ENCODE results near the gene PIGX.
A peak's percentile ranks its signal among the peaks of the same experiment; 100 is the strongest.

PIGX gene

GRCh38 chr3:196711838-196712513 lies at the start of gene PIGX, which contains the start of gene CEP19:
TSS of gene PIGX (plus strand) at chr3:196712377.
TSS of gene CEP19 (minus strand) at chr3:196712250. CDS start at chr3:196708657, 3,593 bp downstream.
- DNase-seq (ENCODE audit: low read depth in 3 of 3): peak; percentile 74 to 86 (median 81)

- DNase-seq (ENCODE audit: low read depth in 3 of 3): no peak
These were observed 49.2 kb upstream of the PIGX start for GRCh38 chr3:196662711-196663571.

- DNase-seq (ENCODE audit: low read depth in 3 of 3): no peak
These were observed 45.9 kb upstream of the PIGX start for GRCh38 chr3:196666001-196666867.

- no peak for DNase-seq (ENCODE audit: low read depth in 3 of 3)
These were observed 44.9 kb upstream of the PIGX start for GRCh38 chr3:196667056-196667825.

- DNase-seq (ENCODE audit: low read depth in 3 of 3): no peak
These were observed 41.8 kb upstream of the PIGX start for GRCh38 chr3:196670339-196670738.

GRCh38 chr3:196673632-196674031 lies 38.5 kb upstream of the PIGX start:
- DNase-seq (ENCODE audit: low read depth in 3 of 3): no peak

GRCh38 chr3:196677353-196677752 lies 34.8 kb upstream of the PIGX start:
- DNase-seq (ENCODE audit: low read depth in 3 of 3): no peak

- no peak for DNase-seq (ENCODE audit: low read depth in 3 of 3)
These were observed 34.2 kb upstream of the PIGX start for GRCh38 chr3:196677931-196678330.

GRCh38 chr3:196684548-196685407 lies 27.4 kb upstream of the PIGX start:
- peak; percentile 20 to 59 (median 45) for DNase-seq (ENCODE audit: low read depth in 3 of 3)

GRCh38 chr3:196686436-196686835 lies 25.7 kb upstream of the PIGX start:
- no peak for DNase-seq (ENCODE audit: low read depth in 3 of 3)

GRCh38 chr3:196688349-196688748 lies 23.8 kb upstream of the PIGX start:
- no peak for DNase-seq (ENCODE audit: low read depth in 3 of 3)

GRCh38 chr3:196689941-196690660 lies 22.1 kb upstream of the PIGX start:
- DNase-seq (ENCODE audit: low read depth in 3 of 3): no peak

- no peak for DNase-seq (ENCODE audit: low read depth in 3 of 3)
These were observed 20.8 kb upstream of the PIGX start for GRCh38 chr3:196691386-196691785.

GRCh38 chr3:196694202-196694638 lies 18.0 kb upstream of the PIGX start:
- peak in 1 of 3 experiments; percentile 9 for DNase-seq (ENCODE audit: low read depth in 3 of 3)

GRCh38 chr3:196694941-196695848 lies 17.0 kb upstream of the PIGX start:
- peak in 1 of 3 experiments; percentile 12 for DNase-seq (ENCODE audit: low read depth in 3 of 3)

GRCh38 chr3:196695849-196696226 lies 16.3 kb upstream of the PIGX start:
- no peak for DNase-seq (ENCODE audit: low read depth in 3 of 3)

- DNase-seq (ENCODE audit: low read depth in 3 of 3): no peak
These were observed 14.9 kb upstream of the PIGX start for GRCh38 chr3:196697270-196697669.

- DNase-seq (ENCODE audit: low read depth in 3 of 3): no peak
These were observed 12.4 kb upstream of the PIGX start for GRCh38 chr3:196699749-196700148.
